NCI-H1930 (cell line): ENCODE data around the gene PTPRN2.

ENCODE experiments used
- DNase-seq, 2 experiments: peaks; one replicate each; lab custom pipeline; 2025; lab: John Stamatoyannopoulos, UW

Gene PTPRN2

DNA sequence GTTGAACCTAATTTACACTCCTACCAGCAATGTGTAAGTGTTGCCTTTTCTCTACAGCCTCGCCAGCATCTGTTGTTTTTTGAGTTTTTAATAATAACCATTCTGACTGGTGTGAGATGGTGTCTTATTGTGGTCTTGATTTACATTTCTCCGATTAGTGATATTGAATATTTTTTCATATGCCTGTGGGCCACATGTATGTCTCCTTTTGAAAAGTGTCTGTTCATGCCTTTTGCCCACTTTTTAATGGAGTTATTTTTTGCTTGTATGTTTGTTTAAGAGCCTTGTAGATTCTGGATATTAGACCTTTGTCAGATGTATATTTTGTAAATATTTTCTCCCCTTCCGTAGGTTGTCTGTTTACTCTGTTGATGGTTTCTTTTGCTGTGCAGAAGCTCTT lies 1055.6 kb downstream of the PTPRN2 start:
- DNase-seq: no peak

GRCh38 chr7:157529768-157530560 lies 1057.7 kb downstream of the PTPRN2 start:
- no peak for DNase-seq

DNA sequence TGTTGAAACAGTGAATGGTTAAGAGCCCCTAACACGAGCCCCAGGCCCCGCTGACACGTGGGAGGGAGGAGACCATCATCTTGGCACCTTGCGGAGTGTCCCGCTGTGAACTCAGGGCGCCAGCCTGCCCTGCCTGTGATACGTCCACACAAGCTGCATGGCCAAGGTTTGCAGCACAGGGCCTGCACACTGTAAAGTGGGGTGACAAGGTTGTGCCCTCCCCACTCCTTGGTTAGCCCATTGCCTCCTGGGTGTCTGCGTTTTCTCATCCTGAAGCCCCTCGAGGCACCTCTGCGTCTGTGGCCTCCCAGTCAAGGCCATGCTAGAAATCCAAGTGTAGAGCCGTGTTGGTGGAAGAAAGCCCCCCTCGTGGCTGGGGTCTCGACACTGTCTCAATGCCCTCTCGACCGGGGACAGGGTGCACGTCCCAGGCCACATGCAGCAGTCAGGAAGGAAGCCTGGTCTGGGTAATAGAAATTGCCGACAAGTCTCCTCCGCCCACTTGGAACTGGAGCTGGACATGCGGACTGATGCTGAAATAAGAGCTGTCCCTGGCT lies 1058.8 kb downstream of the PTPRN2 start:
- no peak for DNase-seq

DNA sequence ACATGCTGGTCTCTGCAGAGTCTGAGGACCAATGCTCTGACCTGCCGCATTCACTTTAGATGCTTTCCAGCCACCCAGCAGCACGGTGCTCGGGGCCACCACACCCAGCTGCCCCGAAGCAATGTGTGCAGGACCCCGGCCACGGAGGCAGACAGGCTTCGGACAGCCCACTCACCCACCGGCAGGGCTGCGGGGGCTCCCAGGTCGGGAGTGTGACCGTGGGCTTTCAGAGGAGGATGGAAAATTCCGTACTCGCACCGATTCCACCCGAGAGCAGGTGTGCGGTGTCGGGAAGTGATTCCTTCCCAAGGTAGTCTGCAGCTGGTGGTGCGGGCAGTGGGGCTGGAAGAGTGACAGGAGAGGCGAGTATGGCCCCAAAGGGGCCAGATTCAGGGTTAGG lies 1059.9 kb downstream of the PTPRN2 start:
- DNase-seq: no peak

DNA sequence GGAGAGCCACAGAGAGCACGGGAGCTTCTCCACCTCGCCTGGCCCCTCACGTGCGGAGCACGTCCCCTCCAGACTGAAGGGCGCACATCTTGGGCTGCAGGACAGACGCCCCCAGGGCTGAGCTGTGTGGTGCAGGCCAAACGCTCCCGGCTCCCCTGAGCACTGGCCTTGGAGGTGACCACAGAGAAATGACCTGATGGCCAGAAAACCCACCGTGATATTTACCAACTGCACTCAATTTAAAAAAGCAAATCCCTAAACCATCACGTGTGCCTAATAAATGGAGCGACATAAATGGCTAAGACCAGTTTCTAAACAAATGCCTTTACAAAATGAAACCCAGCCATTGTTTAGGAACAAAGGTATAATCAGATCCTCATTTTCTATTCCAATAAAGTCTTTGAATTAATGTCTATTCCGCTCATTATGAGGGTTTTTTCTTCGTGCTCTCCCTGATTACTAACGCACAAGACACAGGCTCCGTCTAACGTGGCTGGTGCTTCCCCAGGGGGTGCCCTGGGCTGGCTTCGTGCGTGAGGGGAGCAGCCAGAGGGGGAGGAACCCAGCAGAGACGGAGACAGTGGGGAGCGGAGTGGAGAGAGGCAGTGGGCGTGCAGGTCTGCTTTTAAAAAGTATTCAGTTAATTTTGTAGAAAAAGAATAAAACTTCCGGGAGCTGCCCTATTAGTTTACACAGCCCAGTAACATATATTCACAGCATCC lies 1060.5 kb downstream of the PTPRN2 start:
- DNase-seq: no peak

DNA sequence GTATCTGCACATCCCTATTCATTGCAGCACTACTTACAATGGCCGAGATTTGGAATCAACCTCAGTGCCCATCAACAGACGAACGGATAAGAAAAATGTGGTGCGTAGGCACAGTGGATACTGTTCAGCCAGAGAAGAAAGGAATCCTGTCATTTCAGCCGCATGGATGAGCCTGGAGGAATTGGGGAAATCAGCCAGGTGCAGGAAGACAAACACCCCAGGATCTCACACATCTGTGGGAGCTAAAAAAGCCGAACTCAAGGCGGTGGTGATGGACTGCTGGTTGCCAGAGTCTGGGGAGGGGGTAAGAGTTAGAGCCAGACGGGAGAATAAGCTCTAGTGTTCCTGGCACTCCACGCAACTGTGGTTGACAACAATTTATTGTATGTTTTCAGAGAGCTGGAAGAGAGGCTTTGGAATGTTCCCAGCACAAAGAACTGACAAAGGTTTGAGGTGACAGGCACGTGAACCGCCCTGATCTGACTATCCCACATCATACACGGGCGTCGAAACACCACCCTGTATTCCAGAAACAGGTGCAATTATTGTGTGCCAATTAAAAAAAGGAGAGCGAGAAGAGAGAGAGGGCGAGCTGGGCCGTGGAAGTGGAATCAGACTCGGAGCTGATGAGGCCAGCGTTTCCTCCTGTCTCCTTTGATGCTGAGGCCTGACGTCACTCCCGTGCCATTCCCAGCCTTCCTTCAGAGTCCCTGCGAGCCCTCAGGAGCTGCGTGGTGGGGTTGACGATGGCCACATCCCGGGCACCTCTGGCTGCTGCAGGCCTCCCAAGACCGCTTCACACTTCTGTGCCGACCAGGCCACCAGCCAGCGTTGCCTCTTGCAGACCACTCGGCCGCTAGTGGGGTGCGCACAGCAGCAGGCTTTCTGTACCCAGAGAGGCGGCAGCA lies 1061.4 kb downstream of the PTPRN2 start:
- DNase-seq: no peak

GRCh38 chr7:157525491-157525915 lies 1062.1 kb downstream of the PTPRN2 start:
- no peak for DNase-seq

GRCh38 chr7:157524731-157525130 lies 1062.9 kb downstream of the PTPRN2 start:
- DNase-seq: no peak

- no peak for DNase-seq
Measured at GRCh38 chr7:157523766-157524421, 1063.7 kb downstream of the PTPRN2 start.

- no peak for DNase-seq
Measured at GRCh38 chr7:157523371-157523765, 1064.3 kb downstream of the PTPRN2 start.

DNA sequence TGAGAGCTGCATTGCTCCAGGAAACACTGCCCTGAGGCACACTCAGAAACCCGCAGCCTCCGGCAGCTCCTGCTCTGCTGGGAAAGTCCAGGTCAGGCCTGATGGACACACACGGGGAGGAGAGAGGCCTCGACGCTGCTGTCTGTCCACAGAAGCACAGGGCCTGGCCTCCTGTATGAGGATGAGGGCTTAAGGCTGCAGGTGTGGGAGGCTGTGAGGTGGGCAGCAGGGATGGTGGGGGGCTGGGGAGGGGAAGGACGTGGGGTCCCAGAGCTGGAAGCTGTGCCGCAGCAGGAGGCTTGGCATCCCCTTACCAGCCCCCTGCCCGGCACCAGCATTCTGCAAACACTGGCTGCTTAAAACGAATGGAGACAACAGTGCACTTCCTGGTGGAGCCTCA lies 1064.7 kb downstream of the PTPRN2 start:
- DNase-seq: no peak

DNA sequence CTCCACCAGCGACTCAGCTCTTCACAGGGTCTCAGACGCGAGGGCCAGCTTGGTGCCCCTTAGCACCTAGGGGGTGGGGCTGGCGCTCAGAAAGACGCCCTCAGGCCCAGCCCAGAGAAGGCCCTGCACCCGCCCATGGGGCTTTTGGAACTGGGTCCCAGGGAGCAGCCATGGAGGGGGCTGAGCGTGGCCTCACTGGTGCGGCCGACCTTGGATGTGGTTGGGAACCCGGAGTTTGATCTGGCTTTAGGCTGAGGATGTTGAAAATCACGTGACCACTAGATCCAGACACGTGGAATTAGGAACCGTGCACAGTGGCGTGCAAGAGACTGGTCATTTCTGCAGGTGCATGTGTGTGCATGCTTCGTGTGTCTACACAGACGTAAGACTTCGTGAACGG lies 1065.4 kb downstream of the PTPRN2 start:
- DNase-seq: no peak

DNA sequence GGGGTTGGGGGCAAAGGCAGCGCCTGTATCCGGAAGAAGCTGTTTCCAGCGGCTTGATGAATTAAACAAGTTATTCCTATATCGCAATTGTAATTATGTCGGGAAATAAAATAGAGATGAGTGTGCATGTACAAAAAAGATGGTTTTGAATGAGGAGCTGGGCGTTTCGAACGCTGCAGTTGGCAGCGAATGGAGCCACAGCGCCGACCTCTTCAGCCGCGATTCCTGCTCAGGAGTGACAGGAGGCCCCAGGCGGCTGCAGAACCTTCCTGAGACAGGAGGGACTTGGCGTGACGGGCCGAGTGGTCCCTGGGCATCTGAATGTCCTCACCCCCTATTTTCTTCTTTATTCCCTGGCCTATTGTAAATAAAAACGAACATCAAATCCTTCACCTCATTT lies 1065.9 kb downstream of the PTPRN2 start:
- no peak for DNase-seq

GRCh38 chr7:157521061-157521731 lies 1066.4 kb downstream of the PTPRN2 start:
- no peak for DNase-seq

- DNase-seq: no peak
Measured at GRCh38 chr7:157520249-157520648, 1067.4 kb downstream of the PTPRN2 start.

GRCh38 chr7:157519798-157520244 lies 1067.8 kb downstream of the PTPRN2 start:
- DNase-seq: no peak

DNA sequence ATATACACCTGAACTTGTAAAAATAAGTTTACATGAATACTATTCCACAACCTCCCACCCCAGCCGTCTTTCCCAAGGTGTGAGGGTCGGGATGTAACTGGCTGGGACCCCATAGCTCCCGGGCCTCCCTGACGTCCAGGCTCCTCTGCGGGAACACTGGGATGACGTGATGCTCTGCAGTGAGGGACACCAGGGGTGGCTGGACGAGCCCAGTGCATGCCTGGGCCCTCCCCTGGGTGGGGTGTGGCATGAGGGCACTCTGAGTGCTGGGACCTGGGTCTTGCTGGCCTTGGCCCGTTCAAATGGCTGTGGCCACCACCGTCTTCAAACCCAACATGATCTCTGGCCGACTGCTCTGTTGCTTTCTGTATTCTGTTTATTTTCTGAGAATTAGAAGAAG lies 1068.4 kb downstream of the PTPRN2 start:
- DNase-seq: no peak

DNA sequence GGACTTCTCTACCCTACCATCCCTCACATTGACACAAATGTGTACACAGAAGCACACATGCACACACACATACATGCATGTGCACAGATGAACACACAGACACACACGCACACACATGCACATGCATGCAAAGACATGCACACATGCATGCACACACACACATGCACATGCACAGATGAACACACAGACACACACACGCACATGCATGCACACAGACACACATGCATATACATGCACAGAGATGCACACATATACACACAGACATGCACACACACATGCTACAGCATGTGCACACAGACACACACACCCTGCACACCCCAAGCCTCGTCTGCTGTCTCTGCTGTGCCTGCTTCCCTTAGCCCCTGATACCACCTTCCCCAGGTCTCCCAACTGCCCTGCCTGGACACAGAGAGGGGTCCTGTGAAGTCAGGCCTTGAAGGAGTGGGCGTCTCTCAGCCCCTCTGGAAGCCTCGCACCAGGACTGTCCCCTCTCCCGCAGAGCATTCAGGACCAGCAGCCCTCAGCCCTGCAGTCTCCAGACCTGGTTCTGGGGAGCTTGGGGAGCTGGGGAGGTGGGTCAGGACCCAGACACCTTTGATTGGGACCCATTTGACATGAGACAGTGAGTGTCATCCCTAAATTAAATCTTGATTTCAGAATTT lies 1069.0 kb downstream of the PTPRN2 start:
- DNase-seq: no peak

- DNase-seq: no peak
Measured at GRCh38 chr7:157517782-157518513, 1069.7 kb downstream of the PTPRN2 start.
